PC-9 (cell line): ENCODE data around the gene ZDHHC19. TPM values are rescaled to one million over a fixed set of nuclear protein-coding genes. Genes with fewer than 3 reads are reported as not detected.

ENCODE experiments used
- BruUV-seq: library from RNA; stranded (reverse); fragments of 400-500 nt; replicated peaks from 2 replicates; lab custom pipeline; 2021; lab: Mats Ljungman, UMichigan
- CTCF ChIA-PET: fragments of 300-600 bp; sonication (Branson Sonifier 250); formaldehyde crosslinking; loops from one replicate; lab custom pipeline; 2022; ENCODE audit warnings: antibody characterized with exemption; lab: Charles Lee
- POLR2A ChIA-PET: fragments of 300-600 bp; sonication (Branson Sonifier 250); formaldehyde crosslinking; loops from one replicate; lab custom pipeline; 2022; ENCODE audit warnings: antibody characterized with exemption; ENCODE audit not compliant: unreplicated experiment; lab: Charles Lee
- DNase-seq, 2 experiments: peaks; one replicate each; pipeline versions ENCODE4 v3.0.0 to v3.0.0-alpha.2; 2015 to 2022; ENCODE audit warnings: mixed read lengths in 1 of 2
- H2AFZ ChIP-seq: fragments of 200-600 bp; sonication (generic); 2 replicates; pipeline ENCODE4 v1.8.1; 2017; ENCODE audit warnings: antibody characterized with exemption
- H3F3A ChIP-seq: fragments of 200-600 bp; sonication (generic); 2 replicates; pipeline ENCODE4 v1.8.1; 2017; ENCODE audit warnings: antibody characterized with exemption, mild to moderate bottlenecking, low read depth; ENCODE audit not compliant: insufficient read depth
- H3K27ac ChIP-seq: fragments of 200-600 bp; sonication (generic); 2 replicates; pipeline ENCODE4 v1.6.1; 2016; ENCODE audit warnings: mixed run types
- H3K27me3 ChIP-seq: fragments of 200-600 bp; sonication (generic); 2 replicates; pipeline ENCODE4 v1.6.1; 2016; ENCODE audit warnings: low read depth, mixed run types; ENCODE audit not compliant: insufficient read depth
- H3K36me3 ChIP-seq: fragments of 200-600 bp; sonication (generic); 2 replicates; pipeline ENCODE4 v1.6.1; 2016; ENCODE audit warnings: low read depth, mixed run types
- H3K4me1 ChIP-seq: fragments of 200-600 bp; sonication (generic); replicated peaks from 2 replicates; pipeline ENCODE4 v1.6.1; 2016; ENCODE audit warnings: mixed run types; ENCODE audit not compliant: insufficient read depth
- H3K4me2 ChIP-seq: fragments of 200-600 bp; sonication (generic); 2 replicates; pipeline ENCODE4 v1.6.1; 2017; ENCODE audit warnings: mixed run types
- H3K4me3 ChIP-seq: fragments of 200-600 bp; sonication (generic); 2 replicates; pipeline ENCODE4 v1.6.1; 2016; ENCODE audit warnings: mixed run types
- H3K79me2 ChIP-seq: fragments of 200-600 bp; sonication (generic); 2 replicates; pipeline ENCODE4 v1.6.1; 2017; ENCODE audit warnings: low read depth, mixed run types
- H3K9me2 ChIP-seq: fragments of 200-600 bp; sonication (generic); 2 replicates; pipeline ENCODE4 v1.8.1; 2017; ENCODE audit warnings: mild to moderate bottlenecking; ENCODE audit not compliant: insufficient read depth
- H3K9me3 ChIP-seq: fragments of 200-600 bp; sonication (generic); 2 replicates; pipeline ENCODE4 v1.8.1; 2016; ENCODE audit warnings: low read depth; ENCODE audit not compliant: insufficient read depth
- H4K20me1 ChIP-seq: fragments of 200-600 bp; sonication (generic); 2 replicates; pipeline ENCODE4 v1.8.1; 2017; ENCODE audit not compliant: insufficient read depth
- CTCF ChIP-seq: fragments of 200-600 bp; sonication (generic); conservative IDR thresholded peaks from 2 replicates; pipeline ENCODE4 v1.6.1; 2017; ENCODE audit warnings: mixed run types, antibody characterized with exemption, mild to moderate bottlenecking, moderate library complexity
- EZH2 ChIP-seq: fragments of 200-600 bp; sonication (generic); IDR thresholded peaks from 2 replicates; pipeline ENCODE4 v1.8.0; 2017; ENCODE audit warnings: antibody characterized with exemption, low read depth
- intact Hi-C: fragments of 100-400 bp; cut with micrococcal nuclease; formaldehyde crosslinking; loops from one replicate; pipeline ENCODE4 v1.10.0; 2022; ENCODE audit not compliant: unreplicated experiment
- total RNA-seq: library from RNA; stranded (reverse); gene quantifications from 2 replicates; pipeline ENCODE4 v1.2.3, GENCODE V29; 2021

ZDHHC19 gene
- total RNA-seq, 1 experiment from 2014 or later: not detected

- ChIA-PET POLR2A (no interaction called here), CTCF (no interaction called here)
- intact Hi-C loops: no loop called here
- no peak overlapping the region for H3K4me2 ChIP-seq
- no peak overlapping the region for H3K4me3 ChIP-seq
- H4K20me1 ChIP-seq: no peaks in the 10 kb centered on the region
- H3K27ac ChIP-seq: no peak overlapping the region
- no peak for DNase-seq
- H3K9me2 ChIP-seq: no peaks in the 10 kb centered on the region
- H3K9me3 ChIP-seq: no peaks in the 10 kb centered on the region
- no peaks in the 10 kb centered on the region for H3K4me1 ChIP-seq
- no peaks in the 10 kb centered on the region for H3K27me3 ChIP-seq
- no peaks in the 10 kb centered on the region for H3K36me3 ChIP-seq
- TF ChIP-seq CTCF: no peak
- TF ChIP-seq EZH2: no peak
- no peak overlapping the region for H2AFZ ChIP-seq
- no TSS peak for BruUV-seq
- no peaks in the 10 kb centered on the region for H3K79me2 ChIP-seq
- peaks cover 28% of the 10 kb centered on the region for H3F3A ChIP-seq
These were observed 7.4 kb downstream of the ZDHHC19 start for GRCh38 chr3:196203846-196204245.

- H3K4me2 ChIP-seq: no peak overlapping the region
- BruUV-seq: no TSS peak
- H4K20me1 ChIP-seq: no peaks in the 10 kb centered on the region
- H3K4me1 ChIP-seq: no peaks in the 10 kb centered on the region
- H3F3A ChIP-seq: peaks cover 22% of the 10 kb centered on the region
- H3K36me3 ChIP-seq: no peaks in the 10 kb centered on the region
- TF ChIP-seq CTCF: no peak
- no peak for TF ChIP-seq EZH2
- intact Hi-C loops: no loop called here
- no peaks in the 10 kb centered on the region for H3K9me2 ChIP-seq
- H3K79me2 ChIP-seq: no peaks in the 10 kb centered on the region
- H3K9me3 ChIP-seq: no peaks in the 10 kb centered on the region
- H3K4me3 ChIP-seq: no peak overlapping the region
- POLR2A ChIA-PET: no interaction called here
- CTCF ChIA-PET: no interaction called here
- DNase-seq: no peak
- H2AFZ ChIP-seq: no peak overlapping the region
- H3K27me3 ChIP-seq: no peaks in the 10 kb centered on the region
- no peak overlapping the region for H3K27ac ChIP-seq
These were observed 8.7 kb downstream of the ZDHHC19 start for GRCh38 chr3:196202516-196202970.

- H3K9me2 ChIP-seq: no peaks in the 10 kb centered on the region
- TF ChIP-seq EZH2: no peak
- peak; percentile 59 for TF ChIP-seq CTCF
- peak in 1 of 2 experiments; percentile 37 for DNase-seq
- no TSS peak for BruUV-seq
- ChIA-PET CTCF (interaction anchor here (1.2 to 1.5 kb wide), 2 partner anchors 126 to 128 kb away, joined by 3 to 4 read pairs; no protein-coding TSS in a partner anchor), POLR2A (interaction anchor here (0.7 kb wide), 1 partner anchor 91 kb away, joined by 3 read pairs; no protein-coding TSS in a partner anchor)
- no peak overlapping the region for H3K4me2 ChIP-seq
- H3K4me3 ChIP-seq: no peak overlapping the region
- no peaks in the 10 kb centered on the region for H3K27me3 ChIP-seq
- H3K36me3 ChIP-seq: no peaks in the 10 kb centered on the region
- H3K79me2 ChIP-seq: no peaks in the 10 kb centered on the region
- H4K20me1 ChIP-seq: no peaks in the 10 kb centered on the region
- H2AFZ ChIP-seq: no peak overlapping the region
- no peaks in the 10 kb centered on the region for H3K9me3 ChIP-seq
- intact Hi-C loops: loop anchor here (10.0 kb wide), 1 partner anchor 344 kb away; no protein-coding TSS in a partner anchor
- H3K4me1 ChIP-seq: peaks cover 4% of the 10 kb centered on the region
- H3K27ac ChIP-seq: no peak overlapping the region
- H3F3A ChIP-seq: no peaks in the 10 kb centered on the region; the same call in 1 of the 2 replicates
These were observed 12.1 kb downstream of the ZDHHC19 start for GRCh38 chr3:196198771-196199753.
